ENCODE results near the gene SCAMP4. TPM values are rescaled to one million over a fixed set of nuclear protein-coding genes. Genes with fewer than 3 reads are reported as not detected.
A peak's percentile ranks its signal among the peaks of the same experiment; 100 is the strongest.

SCAMP4 gene
- total RNA-seq, 6 donors from 2014 or later = 52.0 to 117 (median 75.3) TPM

DNA sequence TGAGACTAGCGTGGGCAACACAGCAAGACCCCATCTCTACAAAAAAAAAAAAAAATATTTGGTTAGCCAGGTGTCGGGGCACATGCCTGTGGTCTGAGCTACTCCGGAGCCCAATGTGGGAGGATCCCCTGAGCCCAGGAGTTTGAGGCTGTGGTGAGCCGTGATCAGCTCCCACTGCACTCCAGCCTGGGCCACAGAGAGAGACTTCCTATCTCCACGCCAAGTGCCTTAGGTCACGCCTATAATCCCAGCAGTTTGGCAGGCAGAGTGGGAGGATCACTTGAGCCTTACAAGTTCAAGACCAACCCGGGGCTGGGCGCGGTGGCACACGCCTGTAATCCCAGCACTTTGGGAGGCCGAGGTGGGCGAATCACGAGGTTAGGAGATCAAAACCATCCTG, 8.7 kb upstream of the SCAMP4 start:
- ATAC-seq (ENCODE audit: low FRiP score in 2 of 2) (no peak), DNase-seq (no peak)
- no peaks in the 10 kb centered on the region for H3K27me3 ChIP-seq
- H3K27ac ChIP-seq = peak overlapping the region; percentile 67 to 85 (median 76)
- TF ChIP-seq POLR2AphosphoS5 (IDR thresholded peaks at IDR 0.05) (no peak), POLR2A (IDR thresholded peaks at IDR 0.05) (no peak), EP300 (IDR thresholded peaks at IDR 0.05) (no peak)
- TF ChIP-seq, protein P1, sequence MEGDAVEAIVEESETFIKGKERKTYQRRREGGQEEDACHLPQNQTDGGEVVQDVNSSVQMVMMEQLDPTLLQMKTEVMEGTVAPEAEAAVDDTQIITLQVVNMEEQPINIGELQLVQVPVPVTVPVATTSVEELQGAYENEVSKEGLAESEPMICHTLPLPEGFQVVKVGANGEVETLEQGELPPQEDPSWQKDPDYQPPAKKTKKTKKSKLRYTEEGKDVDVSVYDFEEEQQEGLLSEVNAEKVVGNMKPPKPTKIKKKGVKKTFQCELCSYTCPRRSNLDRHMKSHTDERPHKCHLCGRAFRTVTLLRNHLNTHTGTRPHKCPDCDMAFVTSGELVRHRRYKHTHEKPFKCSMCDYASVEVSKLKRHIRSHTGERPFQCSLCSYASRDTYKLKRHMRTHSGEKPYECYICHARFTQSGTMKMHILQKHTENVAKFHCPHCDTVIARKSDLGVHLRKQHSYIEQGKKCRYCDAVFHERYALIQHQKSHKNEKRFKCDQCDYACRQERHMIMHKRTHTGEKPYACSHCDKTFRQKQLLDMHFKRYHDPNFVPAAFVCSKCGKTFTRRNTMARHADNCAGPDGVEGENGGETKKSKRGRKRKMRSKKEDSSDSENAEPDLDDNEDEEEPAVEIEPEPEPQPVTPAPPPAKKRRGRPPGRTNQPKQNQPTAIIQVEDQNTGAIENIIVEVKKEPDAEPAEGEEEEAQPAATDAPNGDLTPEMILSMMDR (IDR thresholded peaks at IDR 0.05) = no peak
- peaks cover 29 to 34% (median 33%) of the 10 kb centered on the region in 4 donors for H3K4me1 ChIP-seq
- H3K9me3 ChIP-seq = no peaks in the 10 kb centered on the region
- 73 to 77% methylated on average over 13 of the region's 13 CpGs for WGBS, 2 donors
- H3K36me3 ChIP-seq = no peaks in the 10 kb centered on the region
- H3K4me3 ChIP-seq = no peak overlapping the region

- H3K27ac ChIP-seq = peak overlapping the region; percentile 72 to 83 (median 78)
- H3K4me3 ChIP-seq = no peak overlapping the region
- H3K36me3 ChIP-seq = no peaks in the 10 kb centered on the region
- peaks cover 31 to 39% (median 35%) of the 10 kb centered on the region in 4 donors for H3K4me1 ChIP-seq
- DNase-seq = peak in 1 of 2 donors; percentile 76
- no peaks in the 10 kb centered on the region for H3K9me3 ChIP-seq
- no peaks in the 10 kb centered on the region for H3K27me3 ChIP-seq
- peak in 1 of 2 donors; percentile 8 for ATAC-seq (ENCODE audit: low FRiP score in 2 of 2)
- WGBS, 2 donors = 72 to 75% methylated on average over 16 of the region's 16 CpGs
- TF ChIP-seq POLR2AphosphoS5 (IDR thresholded peaks at IDR 0.05) (peak; percentile 28 to 75), POLR2A (IDR thresholded peaks at IDR 0.05) (peak in 1 of 4 donors; percentile 66), EP300 (IDR thresholded peaks at IDR 0.05) (no peak)
- TF ChIP-seq, protein P1 (IDR thresholded peaks at IDR 0.05) = no peak
These were observed 3.2 kb upstream of the SCAMP4 start for GRCh38 chr19:1901940-1902404.

DNA sequence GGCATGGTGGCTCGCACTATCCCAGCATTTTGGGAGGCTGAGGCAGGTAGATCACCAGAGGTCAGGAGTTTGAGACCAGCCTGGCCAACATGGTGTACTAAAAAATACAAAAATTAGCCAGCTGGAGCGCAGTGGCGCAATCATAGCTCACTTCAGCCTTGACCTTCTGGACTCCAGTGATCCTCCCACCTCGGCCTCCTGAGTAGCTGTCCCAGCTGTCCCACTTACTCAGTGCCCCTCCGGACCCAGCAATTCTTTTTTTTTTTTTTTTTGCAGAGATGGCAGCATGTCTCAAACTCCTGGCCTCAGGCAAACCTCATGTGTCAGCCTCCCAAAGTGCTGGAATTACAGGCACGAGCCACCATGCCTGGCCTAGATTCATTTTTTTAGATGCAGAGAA, 2.3 kb upstream of the SCAMP4 start:
- H3K27ac ChIP-seq = peak overlapping the region in 3 of 4 donors; percentile 12 to 52 (median 39)
- H3K36me3 ChIP-seq = no peaks in the 10 kb centered on the region
- 70 to 84% methylated on average over 6 of the region's 6 CpGs for WGBS, 2 donors
- H3K27me3 ChIP-seq = no peaks in the 10 kb centered on the region
- no peak for ATAC-seq (ENCODE audit: low FRiP score in 2 of 2)
- DNase-seq = no peak
- H3K9me3 ChIP-seq = no peaks in the 10 kb centered on the region
- peaks cover 27 to 40% (median 32%) of the 10 kb centered on the region in 4 donors for H3K4me1 ChIP-seq
- no peak overlapping the region for H3K4me3 ChIP-seq
- TF ChIP-seq POLR2A (IDR thresholded peaks at IDR 0.05) (no peak), EP300 (IDR thresholded peaks at IDR 0.05) (no peak), POLR2AphosphoS5 (IDR thresholded peaks at IDR 0.05) (no peak)
- TF ChIP-seq, protein P1 (IDR thresholded peaks at IDR 0.05) = no peak

DNA sequence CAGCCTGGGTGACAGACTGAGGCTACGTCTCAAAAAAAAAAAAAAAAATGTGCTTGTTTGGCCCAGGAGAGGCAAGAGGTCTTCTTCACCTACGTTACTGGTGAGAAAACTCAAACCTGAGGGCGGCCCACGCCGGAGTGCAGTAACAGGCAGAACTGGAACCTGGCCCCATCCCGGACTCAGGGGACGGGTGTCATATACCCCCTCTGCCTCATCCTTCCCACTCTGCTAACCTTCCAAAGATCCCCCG, 414 bp upstream of the SCAMP4 start:
- H3K4me1 ChIP-seq = peaks cover 31 to 58% (median 45%) of the 10 kb centered on the region in 4 donors
- no peaks in the 10 kb centered on the region for H3K36me3 ChIP-seq
- H3K9me3 ChIP-seq = no peaks in the 10 kb centered on the region
- peak overlapping the region in 3 of 4 donors; percentile 77 to 90 (median 90) for H3K4me3 ChIP-seq
- peak overlapping the region; percentile 84 to 96 (median 87) for H3K27ac ChIP-seq
- WGBS, 2 donors = 29 to 34% methylated on average over 8 of the region's 8 CpGs
- no peaks in the 10 kb centered on the region for H3K27me3 ChIP-seq
- DNase-seq (no peak), ATAC-seq (ENCODE audit: low FRiP score in 2 of 2) (no peak)
- TF ChIP-seq, protein P1 (IDR thresholded peaks at IDR 0.05) = no peak
- TF ChIP-seq POLR2AphosphoS5 (IDR thresholded peaks at IDR 0.05) = no peak

DNA sequence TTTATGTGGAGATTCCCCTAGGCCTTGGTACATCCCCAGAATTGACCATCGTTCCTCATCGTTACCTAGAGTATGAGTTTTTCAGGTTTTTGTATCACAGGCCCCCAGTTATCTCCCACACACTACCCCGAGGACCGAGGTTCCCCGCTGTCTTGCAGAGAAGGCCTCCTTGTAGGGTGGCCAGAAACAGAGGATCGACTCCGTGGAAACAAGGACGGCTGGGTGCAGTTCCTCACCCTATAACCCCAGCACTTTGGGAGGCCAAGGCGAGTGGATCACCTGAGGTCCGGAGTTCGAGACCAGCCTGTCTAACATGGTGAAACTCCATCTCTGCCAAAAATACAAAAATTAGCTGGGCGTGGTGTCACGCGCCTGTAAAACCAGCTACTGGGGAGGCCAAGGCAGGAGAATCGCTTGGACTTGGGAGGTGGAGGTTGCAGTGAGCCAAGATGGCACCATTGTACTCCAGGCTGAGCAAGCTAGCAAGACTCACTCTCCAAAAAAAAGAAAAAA, 720 bp downstream of the SCAMP4 start:
- H3K4me1 ChIP-seq = peaks cover 39 to 63% (median 53%) of the 10 kb centered on the region in 4 donors
- WGBS, 2 donors = 77 to 78% methylated on average over 15 of the region's 15 CpGs
- H3K36me3 ChIP-seq = no peaks in the 10 kb centered on the region
- no peaks in the 10 kb centered on the region for H3K9me3 ChIP-seq
- DNase-seq (no peak), ATAC-seq (ENCODE audit: low FRiP score in 2 of 2) (no peak)
- peak overlapping the region; percentile 84 to 96 (median 87) for H3K27ac ChIP-seq
- peak overlapping the region; percentile 77 to 95 (median 90) for H3K4me3 ChIP-seq
- H3K27me3 ChIP-seq = no peaks in the 10 kb centered on the region
- TF ChIP-seq POLR2AphosphoS5 (IDR thresholded peaks at IDR 0.05) (no peak), POLR2A (IDR thresholded peaks at IDR 0.05) (no peak), EP300 (IDR thresholded peaks at IDR 0.05) (no peak)
- TF ChIP-seq, protein P1 (IDR thresholded peaks at IDR 0.05) = no peak
